NCI-H146 (cell line): ENCODE measurements around the gene USP2.

Source experiments
- DNase-seq: peaks from one replicate; lab custom pipeline; 2025; lab: John Stamatoyannopoulos, UW

Gene USP2

DNA sequence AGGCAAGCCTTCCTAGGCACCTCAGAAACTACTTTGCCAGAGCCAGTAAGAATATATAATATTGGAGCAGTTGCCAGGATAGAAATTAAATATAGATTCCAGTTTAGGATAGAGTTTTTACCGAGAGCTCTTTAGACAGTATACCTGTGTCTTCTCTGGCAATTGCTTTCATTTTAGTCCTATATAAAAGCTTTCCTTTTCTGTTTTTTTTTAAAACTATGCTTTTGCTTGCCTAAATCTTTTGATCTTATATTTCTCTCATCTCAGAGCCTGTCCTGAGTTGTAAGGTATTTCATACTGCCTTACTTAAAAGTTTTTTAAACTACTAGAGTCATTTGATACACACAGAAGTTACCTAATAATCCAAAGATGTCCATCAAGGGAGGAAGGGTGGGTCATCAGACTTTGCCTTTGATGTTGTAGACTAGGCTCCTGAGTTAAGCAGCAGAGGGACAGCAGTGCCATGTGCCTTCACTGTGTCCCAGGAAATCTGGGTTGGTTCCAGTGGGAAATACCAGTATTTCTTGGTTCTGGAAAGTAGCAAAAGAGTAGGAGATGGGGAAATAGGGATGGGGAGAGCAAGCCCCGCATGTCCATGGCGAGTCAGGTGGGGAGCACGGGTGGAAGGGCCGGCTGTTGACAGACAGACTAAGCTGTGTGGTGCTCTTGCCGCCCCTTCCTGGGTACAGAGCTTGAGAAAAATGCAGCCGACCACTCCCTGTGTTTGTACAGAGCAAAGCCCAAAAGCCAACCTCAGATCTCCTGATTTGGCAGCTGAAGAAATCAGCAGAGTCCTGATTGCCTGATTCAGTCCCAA, 75.7 kb downstream of the USP2 start:
- no peak for DNase-seq
